Fibroblast of pulmonary artery (primary cell): ENCODE results near the gene RASIP1.

Experiments used
- DNase-seq: peaks from one replicate; pipeline ENCODE4 v3.0.0-alpha.2; 2010; ENCODE audit warnings: low read depth
- H3K4me3 ChIP-seq: replicated peaks from 2 replicates; pipeline ENCODE4 v1.5.1; 2011; ENCODE audit warnings: low read depth, mild to moderate bottlenecking, control low read depth, low read length, moderate library complexity
- TF ChIP-seq, protein P1 (sequence below): IDR thresholded peaks from 2 replicates; pipeline ENCODE4 v1.5.1; 2011; ENCODE audit warnings: mild to moderate bottlenecking, control low read depth, low read length, inconsistent platforms; ENCODE audit errors: missing control alignments

Gene RASIP1

DNA sequence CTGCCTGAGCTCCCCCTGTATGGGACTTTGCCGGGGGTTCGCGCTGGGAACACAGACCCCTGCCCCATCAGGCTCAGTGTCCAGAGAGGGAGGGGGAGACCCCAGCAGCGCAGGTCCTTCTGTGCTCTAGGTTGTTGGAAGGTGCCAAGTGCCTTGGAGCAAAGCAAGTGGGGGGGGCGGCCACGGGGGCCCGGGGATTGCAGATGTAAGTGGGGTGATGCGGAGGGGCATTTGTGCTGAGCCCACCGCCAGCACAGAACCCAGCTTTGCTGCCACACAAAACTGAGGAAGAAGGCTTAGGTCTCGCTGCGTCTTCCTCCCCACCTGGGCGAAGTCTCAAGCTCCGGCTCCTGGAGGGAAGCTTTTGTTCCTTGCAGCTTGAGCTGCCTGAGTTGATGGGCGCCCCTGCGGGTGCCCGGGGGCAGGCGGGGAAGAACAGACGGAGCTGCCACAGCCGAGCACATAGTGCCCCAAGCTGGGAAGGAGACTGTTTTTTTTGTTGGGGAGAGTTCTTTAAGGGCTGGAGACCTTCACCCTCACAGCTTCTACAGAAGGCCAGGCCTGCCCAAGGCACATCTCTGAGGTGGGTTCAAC is 66.1 kb downstream of the RASIP1 start:
- no peak for DNase-seq
- TF ChIP-seq, protein P1, sequence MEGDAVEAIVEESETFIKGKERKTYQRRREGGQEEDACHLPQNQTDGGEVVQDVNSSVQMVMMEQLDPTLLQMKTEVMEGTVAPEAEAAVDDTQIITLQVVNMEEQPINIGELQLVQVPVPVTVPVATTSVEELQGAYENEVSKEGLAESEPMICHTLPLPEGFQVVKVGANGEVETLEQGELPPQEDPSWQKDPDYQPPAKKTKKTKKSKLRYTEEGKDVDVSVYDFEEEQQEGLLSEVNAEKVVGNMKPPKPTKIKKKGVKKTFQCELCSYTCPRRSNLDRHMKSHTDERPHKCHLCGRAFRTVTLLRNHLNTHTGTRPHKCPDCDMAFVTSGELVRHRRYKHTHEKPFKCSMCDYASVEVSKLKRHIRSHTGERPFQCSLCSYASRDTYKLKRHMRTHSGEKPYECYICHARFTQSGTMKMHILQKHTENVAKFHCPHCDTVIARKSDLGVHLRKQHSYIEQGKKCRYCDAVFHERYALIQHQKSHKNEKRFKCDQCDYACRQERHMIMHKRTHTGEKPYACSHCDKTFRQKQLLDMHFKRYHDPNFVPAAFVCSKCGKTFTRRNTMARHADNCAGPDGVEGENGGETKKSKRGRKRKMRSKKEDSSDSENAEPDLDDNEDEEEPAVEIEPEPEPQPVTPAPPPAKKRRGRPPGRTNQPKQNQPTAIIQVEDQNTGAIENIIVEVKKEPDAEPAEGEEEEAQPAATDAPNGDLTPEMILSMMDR = no peak
- H3K4me3 ChIP-seq = no peak overlapping the region

DNA sequence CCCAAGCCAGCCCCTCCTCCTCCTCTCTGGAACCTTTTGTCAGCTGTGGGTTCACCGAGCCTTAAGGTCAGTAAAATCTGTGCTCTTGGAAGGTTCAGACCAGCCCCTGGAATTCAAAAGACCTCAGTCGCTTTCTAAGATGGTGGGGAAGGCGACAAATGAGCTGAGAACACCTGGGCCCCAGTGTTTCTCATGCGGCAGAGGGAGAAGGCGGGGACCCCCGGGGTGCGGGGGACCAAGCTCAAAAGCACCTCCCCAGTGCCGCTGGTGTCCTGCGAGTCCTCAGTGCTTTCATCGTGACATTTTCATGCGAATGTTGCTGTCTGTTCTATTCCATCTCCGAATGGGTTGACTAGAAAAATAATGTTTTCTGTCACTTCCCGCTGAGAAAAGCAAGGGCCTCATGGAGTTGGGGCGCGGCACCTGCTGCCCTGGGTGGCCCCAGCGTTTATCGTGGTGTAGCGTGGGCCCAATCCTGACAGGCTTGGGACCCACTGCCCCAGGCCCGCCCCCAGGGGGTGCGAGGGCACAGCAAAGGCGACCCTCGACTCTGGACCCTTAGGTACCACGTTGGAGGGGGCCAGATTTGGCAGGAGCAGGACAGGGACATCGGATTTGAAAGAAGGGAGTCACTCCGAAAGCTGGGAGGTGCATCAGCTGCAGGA is 66.8 kb downstream of the RASIP1 start:
- no peak for DNase-seq
- TF ChIP-seq, protein P1 = no peak
- no peak overlapping the region for H3K4me3 ChIP-seq

DNA sequence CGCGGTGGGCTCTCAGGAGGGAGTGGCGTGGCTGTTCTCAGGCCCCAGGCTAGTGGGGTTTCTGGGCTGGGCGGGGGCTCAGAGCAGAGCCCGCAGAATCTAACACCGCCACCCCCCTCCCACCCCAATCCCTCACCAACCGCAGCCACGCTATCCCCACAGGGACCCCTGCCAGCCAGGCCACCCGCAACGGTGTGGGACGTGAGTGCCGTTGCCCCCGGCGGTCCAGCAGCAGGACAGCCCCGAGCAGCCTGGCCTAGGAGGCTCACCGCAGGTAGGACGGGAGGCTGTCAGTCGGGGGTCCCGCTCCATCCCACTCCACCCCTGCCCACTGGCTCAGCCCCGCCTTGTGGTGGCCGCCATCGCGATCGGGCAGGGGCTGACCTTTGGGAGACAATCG is 67.4 kb downstream of the RASIP1 start, which contains the start of gene NTN5:
TSS of gene NTN5 (minus strand) at position 24 of the 400 bp plus-strand sequence. CDS start 2,031 bp downstream, outside the sequence.
- no peak within 1 kb of the TSS for H3K4me3 ChIP-seq
- TF ChIP-seq, protein P1 = no peak
- DNase-seq = no peak

DNA sequence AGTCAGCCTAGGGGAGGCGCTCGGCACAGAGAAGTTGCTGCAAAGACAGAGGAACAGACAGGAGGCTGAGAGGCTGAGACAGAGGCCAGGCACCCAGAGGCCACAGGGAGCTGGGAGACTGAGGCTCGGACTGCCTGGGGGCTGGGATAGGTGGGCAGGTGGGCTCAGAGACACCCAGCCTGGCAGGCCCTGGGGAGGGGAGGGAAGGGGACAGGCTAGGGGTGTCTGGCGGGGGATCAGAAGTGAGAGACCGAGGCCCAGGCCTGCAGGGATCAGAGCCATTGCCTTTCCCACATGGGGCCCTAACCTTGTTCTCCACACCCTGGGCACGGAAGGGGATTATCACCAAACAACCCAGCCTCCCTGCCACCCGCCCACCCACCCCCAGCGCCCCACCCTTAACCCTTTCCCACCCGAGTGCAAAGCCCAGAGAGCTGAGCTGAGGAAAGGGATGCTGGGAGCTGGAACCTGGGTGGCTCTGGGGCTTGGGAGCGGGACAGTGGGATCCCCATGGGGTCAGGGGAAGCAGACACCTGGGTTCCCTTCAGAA is 68.9 kb downstream of the RASIP1 start:
- TF ChIP-seq, protein P1 = no peak
- no peak overlapping the region for H3K4me3 ChIP-seq
- DNase-seq = no peak

DNA sequence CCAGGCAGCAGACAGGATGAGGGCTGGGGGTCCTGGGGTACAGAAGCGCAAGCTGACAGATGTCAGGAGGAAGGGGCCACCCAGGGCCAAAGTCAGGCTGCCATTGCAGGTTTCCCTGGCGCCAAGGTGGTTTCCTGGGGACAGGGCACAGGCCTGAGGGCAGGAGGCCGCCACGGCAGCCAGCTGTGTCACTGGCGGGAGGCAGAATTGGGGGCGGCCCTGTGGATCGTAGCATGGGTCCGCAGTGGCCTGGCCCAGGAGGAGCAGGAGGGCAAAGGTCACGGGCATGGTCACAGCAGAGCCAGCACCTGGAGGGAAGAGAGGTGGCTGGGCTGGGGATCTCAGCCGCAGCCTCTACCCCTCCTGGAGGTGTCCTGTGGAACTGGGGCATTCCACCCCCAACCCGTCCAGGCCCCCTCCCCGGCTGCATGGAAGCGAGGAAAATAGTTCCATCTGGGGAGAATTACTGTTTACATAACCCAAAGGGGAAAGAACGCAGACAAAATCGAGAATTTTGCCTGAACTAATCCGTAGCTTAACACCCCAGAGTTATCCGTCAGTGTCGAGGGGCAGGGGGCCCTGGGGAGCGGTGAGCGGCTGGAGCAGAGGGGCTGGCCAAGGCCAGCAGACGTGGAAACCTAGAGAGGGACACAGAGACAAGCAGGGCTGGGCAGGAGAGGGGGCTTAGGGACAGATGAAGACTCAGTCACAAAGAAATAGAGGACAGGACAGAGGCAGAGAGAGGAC is 69.5 kb downstream of the RASIP1 start:
- H3K4me3 ChIP-seq = no peak overlapping the region
- TF ChIP-seq, protein P1 = no peak
- DNase-seq = no peak
